ENCODE data around the gene ZNF516. TPM values are rescaled to one million over a fixed set of nuclear protein-coding genes. Genes with fewer than 3 reads are reported as not detected.

ZNF516 gene
- total RNA-seq, 6 experiments from 2014 or later = 10.2 to 16.0 (median 13.7) TPM

GRCh38 chr18:76448256-76449110, 46.6 kb downstream of the ZNF516 start:
- Histone ChIP-seq H3K27me3 (no peaks in the 10 kb centered on the region), H3K4me1 (peaks cover 0 to 58% (median 13%) of the 10 kb centered on the region in 4 donors), H3K27ac (no peak overlapping the region), H3K9me3 (no peaks in the 10 kb centered on the region), H3K4me3 (no peak overlapping the region), H3K36me3 (no peaks in the 10 kb centered on the region)
- TF ChIP-seq POLR2A (IDR thresholded peaks at IDR 0.05) = no peak
- TF ChIP-seq CTCF (IDR thresholded peaks at IDR 0.05) = no peak
- intact Hi-C loops (cut with DNase I) = no loop called here
- ATAC-seq (peak in 2 of 4 donors; percentile 8 to 36), DNase-seq (no peak)
- WGBS (ENCODE audit: insufficient coverage, low coverage, low lambda C conversion rate, missing lambda C conversion rate) = 64% methylated on average over 12 of the region's 16 CpGs

GRCh38 chr18:76447258-76447890, 47.7 kb downstream of the ZNF516 start:
- Histone ChIP-seq H3K4me1 (peaks cover 0 to 58% (median 13%) of the 10 kb centered on the region in 4 donors), H3K9me3 (no peaks in the 10 kb centered on the region), H3K27ac (no peak overlapping the region), H3K27me3 (no peaks in the 10 kb centered on the region), H3K36me3 (peaks cover 0 to 7% (median 2%) of the 10 kb centered on the region in 4 donors), H3K4me3 (no peak overlapping the region)
- ATAC-seq (no peak), DNase-seq (no peak)
- WGBS (ENCODE audit: insufficient coverage, low coverage, low lambda C conversion rate, missing lambda C conversion rate) = 88% methylated on average over 6 of the region's 21 CpGs
- intact Hi-C loops (cut with DNase I) = no loop called here
- no peak for TF ChIP-seq CTCF (IDR thresholded peaks at IDR 0.05)
- no peak for TF ChIP-seq POLR2A (IDR thresholded peaks at IDR 0.05)

GRCh38 chr18:76446321-76447257, 48.5 kb downstream of the ZNF516 start:
- H3K9me3 ChIP-seq = no peaks in the 10 kb centered on the region
- no peak for DNase-seq
- whole genome bisulfite sequencing (ENCODE audit: insufficient coverage, low coverage, low lambda C conversion rate, missing lambda C conversion rate) = 77% methylated on average over 12 of the region's 20 CpGs
- TF ChIP-seq CTCF (IDR thresholded peaks at IDR 0.05) (no peak), POLR2A (IDR thresholded peaks at IDR 0.05) (no peak)
- intact Hi-C loops (cut with DNase I) = no loop called here
- H3K27ac ChIP-seq = peak overlapping the region in 2 of 3 donors; percentile 25 to 47
- no peak for ATAC-seq
- H3K4me1 ChIP-seq = peaks cover 0 to 51% (median 10%) of the 10 kb centered on the region in 4 donors
- H3K27me3 ChIP-seq = no peaks in the 10 kb centered on the region
- no peak overlapping the region for H3K4me3 ChIP-seq
- H3K36me3 ChIP-seq = peaks cover 0 to 15% (median 4%) of the 10 kb centered on the region in 4 donors

GRCh38 chr18:76445741-76446232, 49.3 kb downstream of the ZNF516 start:
- Histone ChIP-seq H3K27me3 (no peaks in the 10 kb centered on the region), H3K36me3 (peaks cover 0 to 23% (median 7%) of the 10 kb centered on the region in 4 donors), H3K9me3 (no peaks in the 10 kb centered on the region), H3K27ac (peak overlapping the region in 2 of 3 donors; percentile 25 to 47), H3K4me1 (peaks cover 0 to 45% (median 10%) of the 10 kb centered on the region in 4 donors), H3K4me3 (no peak overlapping the region)
- ATAC-seq (peak; percentile 73 to 94 (median 88)), DNase-seq (peak; percentile 69 to 88 (median 85))
- TF ChIP-seq CTCF (IDR thresholded peaks at IDR 0.05) (no peak), POLR2A (IDR thresholded peaks at IDR 0.05) (no peak)
- WGBS (ENCODE audit: insufficient coverage, low coverage, low lambda C conversion rate, missing lambda C conversion rate) = 29% methylated on average over 5 of the region's 11 CpGs
- intact Hi-C loops (cut with DNase I) = no loop called here
